GM13977 (cell line): ENCODE measurements around the gene ZSWIM1.

ENCODE experiments used
- DNase-seq: peaks from one replicate; pipeline ENCODE4 v3.0.0; 2012; ENCODE audit warnings: low spot score
- in situ Hi-C: fragments of 300-500 bp; cut with MboI; formaldehyde crosslinking; loops from one replicate; pipeline ENCODE4 v1.12.0; 2022; ENCODE audit warnings: low sequenced_read_pairs, low pct_unique_long_range_greater_than_20kb, mixed read lengths, inconsistent platforms; ENCODE audit not compliant: unreplicated experiment
- TF ChIP-seq, protein P1 (sequence below): IDR thresholded peaks from 2 replicates; pipeline ENCODE4 v1.5.1; 2012; ENCODE audit warnings: mild to moderate bottlenecking, control low read depth; ENCODE audit not compliant: insufficient read depth; ENCODE audit errors: extremely low read depth, missing control alignments

ZSWIM1 gene

DNA sequence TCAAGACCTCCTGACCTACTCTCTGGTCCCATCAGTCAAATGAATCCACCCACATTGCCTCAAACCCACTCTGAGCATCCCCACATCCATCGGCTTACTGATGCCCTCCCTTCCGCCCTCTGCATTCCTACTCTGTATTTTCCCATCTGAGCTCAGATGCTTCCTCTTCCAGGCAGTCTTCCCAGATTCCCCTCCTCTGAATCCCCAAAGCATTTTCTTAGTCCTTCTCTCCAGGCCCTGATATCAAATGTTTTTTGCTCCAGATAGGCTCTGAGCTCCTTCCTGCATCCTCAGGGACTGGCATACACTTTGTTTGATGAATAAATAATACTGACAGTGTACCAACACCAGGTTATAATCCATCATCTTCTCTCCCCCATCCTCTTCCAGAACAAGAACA, 27.1 kb downstream of the ZSWIM1 start:
- no peak for DNase-seq
- in situ Hi-C loops = no loop called here
- TF ChIP-seq, protein P1, sequence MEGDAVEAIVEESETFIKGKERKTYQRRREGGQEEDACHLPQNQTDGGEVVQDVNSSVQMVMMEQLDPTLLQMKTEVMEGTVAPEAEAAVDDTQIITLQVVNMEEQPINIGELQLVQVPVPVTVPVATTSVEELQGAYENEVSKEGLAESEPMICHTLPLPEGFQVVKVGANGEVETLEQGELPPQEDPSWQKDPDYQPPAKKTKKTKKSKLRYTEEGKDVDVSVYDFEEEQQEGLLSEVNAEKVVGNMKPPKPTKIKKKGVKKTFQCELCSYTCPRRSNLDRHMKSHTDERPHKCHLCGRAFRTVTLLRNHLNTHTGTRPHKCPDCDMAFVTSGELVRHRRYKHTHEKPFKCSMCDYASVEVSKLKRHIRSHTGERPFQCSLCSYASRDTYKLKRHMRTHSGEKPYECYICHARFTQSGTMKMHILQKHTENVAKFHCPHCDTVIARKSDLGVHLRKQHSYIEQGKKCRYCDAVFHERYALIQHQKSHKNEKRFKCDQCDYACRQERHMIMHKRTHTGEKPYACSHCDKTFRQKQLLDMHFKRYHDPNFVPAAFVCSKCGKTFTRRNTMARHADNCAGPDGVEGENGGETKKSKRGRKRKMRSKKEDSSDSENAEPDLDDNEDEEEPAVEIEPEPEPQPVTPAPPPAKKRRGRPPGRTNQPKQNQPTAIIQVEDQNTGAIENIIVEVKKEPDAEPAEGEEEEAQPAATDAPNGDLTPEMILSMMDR = no peak

DNA sequence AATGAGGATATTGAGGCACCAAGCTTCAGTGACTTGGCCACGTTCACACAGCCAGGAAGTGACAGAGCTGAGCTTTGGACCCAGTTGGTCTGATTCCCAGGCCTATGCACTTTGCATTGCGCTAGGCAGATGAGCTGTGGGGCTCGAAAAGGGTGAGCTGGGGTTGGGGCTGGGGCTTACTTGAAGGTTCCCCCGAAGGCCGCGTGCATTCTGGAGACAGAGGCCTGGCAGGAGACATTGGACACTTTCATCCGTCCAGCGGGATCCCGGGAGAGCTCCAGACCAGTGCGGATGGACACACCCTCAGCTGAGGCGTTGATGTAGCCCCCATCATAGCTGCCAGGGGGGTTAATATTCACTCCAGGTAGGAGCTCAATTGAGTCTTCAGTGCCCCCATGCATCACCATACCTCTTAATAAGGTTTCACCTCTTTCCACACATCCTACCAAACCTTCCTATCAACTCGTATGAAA, 28.3 kb downstream of the ZSWIM1 start:
- in situ Hi-C loops = no loop called here
- no peak for DNase-seq
- TF ChIP-seq, protein P1 = no peak

DNA sequence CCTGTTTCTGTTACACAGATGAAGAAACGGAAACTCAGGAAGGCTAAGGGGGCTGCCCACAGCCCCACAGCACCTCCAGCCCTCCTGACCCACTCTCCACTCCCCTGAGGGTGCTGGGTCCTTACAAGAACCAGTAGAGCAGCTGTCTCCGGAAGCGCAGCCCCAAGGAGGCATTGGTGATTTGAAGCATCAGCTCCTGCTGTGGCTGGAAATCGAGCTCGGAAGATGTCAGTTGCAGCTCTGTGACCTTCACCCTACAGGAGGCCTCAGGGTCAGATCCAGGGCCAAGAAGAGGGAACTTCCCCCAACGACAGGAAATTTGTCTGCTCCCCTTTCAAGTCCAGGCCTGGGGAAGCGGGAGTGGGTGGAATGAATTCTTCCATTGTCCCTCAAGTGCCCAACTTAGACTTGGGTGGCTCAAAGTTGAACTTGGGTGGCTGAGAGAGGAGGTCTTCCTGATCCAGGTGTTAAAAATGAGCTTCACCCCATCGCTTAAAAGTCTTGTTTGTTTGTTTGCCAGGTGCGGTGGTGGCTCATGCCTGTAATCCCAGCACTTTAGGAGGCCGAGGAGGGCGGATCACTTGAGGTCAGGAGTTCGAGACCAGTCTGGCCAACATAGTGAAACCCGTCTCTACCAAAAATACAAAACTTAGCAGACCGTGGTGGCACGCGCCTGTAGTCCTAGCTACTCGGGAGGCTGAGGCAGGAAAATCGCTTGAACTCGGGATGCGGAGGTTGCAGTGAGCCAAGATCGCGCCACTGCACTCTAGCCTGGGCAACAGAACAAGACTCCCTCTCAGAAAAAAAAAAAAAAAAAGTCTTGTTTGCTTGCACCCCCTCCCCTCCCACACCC, 29.0 kb downstream of the ZSWIM1 start:
- DNase-seq = no peak
- TF ChIP-seq, protein P1 = no peak
- in situ Hi-C loops = no loop called here

DNA sequence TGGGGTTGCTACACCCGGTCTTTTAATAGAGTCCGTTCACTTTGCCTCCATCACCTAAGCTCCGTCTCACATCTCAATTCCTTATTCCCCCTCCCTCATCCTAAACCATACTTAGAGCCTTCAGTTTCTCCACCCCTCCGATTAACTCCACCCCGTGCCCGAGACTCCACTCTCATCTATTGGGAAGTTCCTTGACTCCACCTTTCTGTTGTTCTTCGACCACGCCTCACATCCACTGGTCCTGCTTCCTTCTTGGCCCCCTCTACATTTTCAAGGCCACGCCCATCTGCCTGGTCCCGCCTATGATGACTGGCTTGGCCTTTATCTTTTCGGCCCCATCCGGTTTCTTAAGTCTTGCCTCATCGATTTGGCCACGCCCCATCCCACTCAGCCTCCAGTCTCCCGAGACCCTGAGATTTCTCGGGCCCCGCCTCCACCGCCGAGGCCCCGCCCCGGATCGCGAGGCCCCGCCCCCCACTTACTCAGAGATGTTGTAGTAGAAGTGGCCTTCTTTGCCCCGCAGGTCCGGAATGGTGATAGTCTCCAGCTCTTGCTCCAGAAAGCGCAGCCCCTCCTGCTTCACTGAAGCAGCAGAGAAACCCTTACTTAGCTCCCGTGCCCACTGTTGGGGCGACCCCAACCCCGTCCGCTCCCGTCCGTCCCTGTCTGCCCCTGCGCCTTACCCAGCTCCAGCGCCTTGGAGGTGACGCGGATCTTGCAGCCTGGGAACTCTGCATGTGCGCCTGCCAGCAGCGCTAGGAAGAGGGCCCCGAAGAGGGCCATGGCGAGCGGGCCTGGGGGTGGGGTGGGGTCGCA, 29.9 kb downstream of the ZSWIM1 start:
- TF ChIP-seq, protein P1 = no peak
- peak; percentile 99 for DNase-seq
- in situ Hi-C loops = no loop called here

DNA sequence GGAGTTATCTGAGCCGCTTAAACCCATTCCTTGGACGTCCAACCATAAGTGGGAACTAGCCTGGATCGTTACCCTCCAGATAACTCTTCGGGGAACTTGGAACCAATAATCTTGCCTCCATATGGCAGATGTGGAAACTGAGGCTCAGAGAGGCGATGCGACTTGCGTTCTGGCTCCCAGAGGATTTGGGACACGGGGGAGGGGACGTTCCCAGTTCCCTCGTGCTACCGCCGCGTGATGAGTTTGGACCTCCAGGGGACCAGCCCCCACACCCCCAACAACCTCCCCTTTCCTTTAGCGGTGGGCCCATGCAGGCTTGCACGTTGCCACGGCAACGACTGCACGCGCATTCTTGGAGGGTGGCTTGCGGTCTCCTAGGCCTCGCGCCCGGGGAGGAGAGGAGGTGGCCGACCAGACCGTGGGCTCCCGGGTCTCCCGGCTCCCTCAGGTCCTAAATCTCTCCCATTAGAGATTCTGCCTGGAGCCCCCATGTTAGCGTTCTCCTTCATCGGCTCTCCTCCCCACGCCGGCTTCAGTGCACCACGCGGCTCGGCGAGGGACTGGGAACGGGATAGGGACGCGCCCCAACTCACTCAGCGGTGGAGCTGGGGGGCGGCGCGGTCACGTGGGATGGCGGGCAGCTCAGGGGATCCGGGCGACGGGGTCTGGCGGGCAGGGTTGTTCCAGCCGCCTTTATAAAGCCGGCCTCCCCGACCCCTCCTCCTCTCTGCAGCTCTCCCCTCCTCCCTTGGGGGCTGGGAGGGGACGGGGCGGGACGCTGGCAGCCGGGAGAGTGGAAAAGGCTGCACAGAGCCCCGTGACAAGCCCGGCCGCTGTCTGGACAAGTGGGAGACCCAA, 30.7 kb downstream of the ZSWIM1 start, which contains the start of gene PLTP:
Gene PLTP (minus strand): TSS at position 670 of the 858 bp plus-strand sequence. CDS start 703 bp downstream, outside the sequence.
- DNase-seq = peak; percentile 50
- in situ Hi-C loops = no loop called here
- TF ChIP-seq, protein P1 = no peak

DNA sequence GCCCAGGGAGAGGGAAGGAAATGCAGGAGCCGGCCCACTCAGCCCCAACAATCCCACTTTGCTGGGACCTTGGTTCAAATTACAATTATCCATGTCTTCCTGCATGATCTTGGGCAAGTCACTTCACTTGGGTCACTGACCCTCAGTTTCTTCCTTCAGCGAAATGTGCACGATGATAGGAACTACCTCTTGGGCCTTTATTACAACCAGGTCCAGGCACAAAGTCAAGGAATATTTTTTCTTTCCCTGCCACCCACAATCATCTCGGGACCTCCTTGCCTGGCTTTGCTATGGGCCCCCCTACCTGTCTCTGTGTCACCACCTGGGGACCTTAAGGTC, 31.3 kb downstream of the ZSWIM1 start:
- TF ChIP-seq, protein P1 = no peak
- in situ Hi-C loops = no loop called here
- DNase-seq = no peak
